ENCODE measurements around the gene AP1M2.

GRCh38 chr19:10544242-10544752, 42.8 kb downstream of the AP1M2 start:
- TF ChIP-seq CTCF (IDR thresholded peaks at IDR 0.05; ENCODE audit: insufficient read depth, low read length, poor library complexity, severe bottlenecking): no peak
- no peak for TF ChIP-seq EZH2phosphoT487 (conservative IDR thresholded peaks at IDR 0.05; ENCODE audit: low read length)

Data from SU-DHL-6 (cell line).